Colonic mucosa (tissue), 4 donors: ENCODE results near the gene SEMA5A. TPM values are rescaled to one million over a fixed set of nuclear protein-coding genes. Genes with fewer than 3 reads are reported as not detected.

Source experiments
- DNase-seq: peaks from one replicate; pipeline ENCODE4 v3.0.0-alpha.2; 2020
- H3K27ac ChIP-seq: fragments of 200-600 bp; one replicate; pipeline ENCODE4 v1.8.0; 2021
- H3K27me3 ChIP-seq: fragments of 200-600 bp; one replicate; pipeline ENCODE4 v1.8.0; 2021
- H3K36me3 ChIP-seq: fragments of 200-600 bp; one replicate; pipeline ENCODE4 v1.8.0; 2021
- H3K4me1 ChIP-seq: fragments of 200-600 bp; one replicate; pipeline ENCODE4 v1.8.0; 2021; ENCODE audit warnings: mild to moderate bottlenecking
- H3K4me3 ChIP-seq: fragments of 200-600 bp; one replicate; pipeline ENCODE4 v1.8.0; 2021
- H3K9ac ChIP-seq, 2 donors: one replicate each; pipeline ENCODE4 v1.7.0; 2013; ENCODE audit warnings: control low read depth in 2 of 2, low read depth in 2 of 2, low read length in 2 of 2
- H3K9me3 ChIP-seq: fragments of 200-600 bp; one replicate; pipeline ENCODE4 v1.8.0; 2021
- intact Hi-C: fragments of 100-400 bp; cut with DNase I; formaldehyde crosslinking; loops from one replicate; pipeline ENCODE4 v1.14.1; 2022
- total RNA-seq, 2 donors: library from RNA; stranded (reverse); fragmentation: NEBNext Ultra II Directional in 1 of 2; extraction: Animal tissue kit (Norgen Biotek cat#: 25700) in 1 of 2; gene quantifications; one replicate each; pipeline ENCODE4 v1.2.1, GENCODE V29; 2021
- TF ChIP-seq, protein P1 (sequence below): fragments of 200-600 bp; IDR thresholded peaks from one replicate; pipeline ENCODE4 v1.8.0; 2022; ENCODE audit warnings: antibody characterized with exemption, mild to moderate bottlenecking
- donor health status: healthy.
- donor health status: DM: no; HTN: no; CAD: no.
- donor health status: DM: no; HTN: no; CAD: no.

Gene SEMA5A
- total RNA-seq, 2 donors from 2014 or later, result 23.3 to 32.7 TPM

DNA sequence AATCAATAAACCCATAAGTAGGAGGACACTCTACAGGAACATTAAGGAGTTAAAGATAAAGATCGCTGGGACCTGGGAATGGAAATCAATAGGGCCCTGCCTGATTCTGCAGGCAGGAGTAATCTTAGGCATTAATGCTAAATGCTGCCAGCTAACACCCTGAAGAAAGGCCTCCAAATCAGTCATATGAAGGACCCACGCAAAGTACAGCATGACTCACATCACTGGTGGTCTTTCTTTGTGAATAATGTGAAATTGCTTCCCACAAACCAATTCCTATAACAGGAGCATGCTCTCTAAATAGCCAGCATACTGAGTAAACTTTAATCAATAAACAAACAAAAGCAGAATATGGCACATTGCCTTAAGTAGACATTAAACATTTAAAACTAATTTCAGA, 172.3 kb downstream of the SEMA5A start:
- no peaks in the 10 kb centered on the region for H3K27me3 ChIP-seq
- intact Hi-C loops, result loop anchor here (10.0 kb wide), 1 partner anchor 141 kb away; no protein-coding TSS in a partner anchor
- no peak for DNase-seq
- no peaks in the 10 kb centered on the region for H3K4me1 ChIP-seq
- H3K4me3 ChIP-seq, result no peak overlapping the region
- no peak overlapping the region for H3K27ac ChIP-seq
- no peaks in the 10 kb centered on the region for H3K36me3 ChIP-seq
- H3K9me3 ChIP-seq, result no peaks in the 10 kb centered on the region
- TF ChIP-seq, protein P1, sequence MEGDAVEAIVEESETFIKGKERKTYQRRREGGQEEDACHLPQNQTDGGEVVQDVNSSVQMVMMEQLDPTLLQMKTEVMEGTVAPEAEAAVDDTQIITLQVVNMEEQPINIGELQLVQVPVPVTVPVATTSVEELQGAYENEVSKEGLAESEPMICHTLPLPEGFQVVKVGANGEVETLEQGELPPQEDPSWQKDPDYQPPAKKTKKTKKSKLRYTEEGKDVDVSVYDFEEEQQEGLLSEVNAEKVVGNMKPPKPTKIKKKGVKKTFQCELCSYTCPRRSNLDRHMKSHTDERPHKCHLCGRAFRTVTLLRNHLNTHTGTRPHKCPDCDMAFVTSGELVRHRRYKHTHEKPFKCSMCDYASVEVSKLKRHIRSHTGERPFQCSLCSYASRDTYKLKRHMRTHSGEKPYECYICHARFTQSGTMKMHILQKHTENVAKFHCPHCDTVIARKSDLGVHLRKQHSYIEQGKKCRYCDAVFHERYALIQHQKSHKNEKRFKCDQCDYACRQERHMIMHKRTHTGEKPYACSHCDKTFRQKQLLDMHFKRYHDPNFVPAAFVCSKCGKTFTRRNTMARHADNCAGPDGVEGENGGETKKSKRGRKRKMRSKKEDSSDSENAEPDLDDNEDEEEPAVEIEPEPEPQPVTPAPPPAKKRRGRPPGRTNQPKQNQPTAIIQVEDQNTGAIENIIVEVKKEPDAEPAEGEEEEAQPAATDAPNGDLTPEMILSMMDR, result no peak
- no peak overlapping the region for H3K9ac ChIP-seq

DNA sequence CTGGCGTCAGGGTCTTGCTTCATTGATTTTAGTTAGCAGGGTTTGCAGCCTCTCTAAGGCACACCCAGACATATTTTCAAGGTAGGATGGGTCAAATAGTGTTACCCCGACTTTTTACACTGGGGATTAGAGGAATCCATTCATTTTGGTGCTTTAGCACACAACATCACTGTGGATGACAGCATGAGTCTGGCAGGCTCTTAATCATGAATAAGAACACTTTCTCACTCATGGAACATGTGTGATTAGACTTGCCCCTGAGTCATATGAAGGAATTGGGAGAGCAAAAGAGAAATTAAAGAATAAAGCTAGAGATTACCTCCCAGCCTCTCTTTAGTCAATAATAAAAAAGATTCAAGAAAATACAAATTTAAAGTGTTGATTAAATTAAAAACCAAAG, 175.6 kb downstream of the SEMA5A start:
- intact Hi-C loops, result loop anchor here (10.0 kb wide), 1 partner anchor 145 kb away; no protein-coding TSS in a partner anchor
- Histone ChIP-seq H3K4me1 (no peaks in the 10 kb centered on the region), H3K27me3 (no peaks in the 10 kb centered on the region), H3K9me3 (no peaks in the 10 kb centered on the region), H3K36me3 (no peaks in the 10 kb centered on the region), H3K9ac (no peak overlapping the region), H3K27ac (no peak overlapping the region), H3K4me3 (no peak overlapping the region)
- TF ChIP-seq, protein P1, result no peak
- DNase-seq, result no peak

DNA sequence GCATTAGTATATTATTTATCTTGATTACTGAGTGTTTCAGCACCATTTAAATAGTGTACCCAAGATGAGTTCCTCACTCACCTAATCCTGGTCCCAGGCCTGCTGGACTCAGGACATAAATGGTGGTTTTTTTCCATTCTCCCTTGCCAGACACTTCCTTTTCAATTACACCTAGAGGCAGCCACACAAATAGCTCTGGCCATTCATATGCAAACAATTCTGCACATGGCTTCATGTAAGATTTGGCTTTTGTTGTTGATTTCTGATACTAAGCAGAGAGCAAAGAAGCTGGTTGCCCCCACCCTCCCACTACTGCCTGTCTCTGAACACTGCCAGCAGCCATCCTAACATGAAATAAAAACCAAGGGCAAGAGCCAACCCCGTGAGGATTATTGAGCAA, 180.4 kb downstream of the SEMA5A start:
- TF ChIP-seq, protein P1, result no peak
- Histone ChIP-seq H3K36me3 (no peaks in the 10 kb centered on the region), H3K9ac (no peak overlapping the region), H3K9me3 (no peaks in the 10 kb centered on the region), H3K27me3 (no peaks in the 10 kb centered on the region), H3K4me1 (no peaks in the 10 kb centered on the region), H3K4me3 (no peak overlapping the region), H3K27ac (no peak overlapping the region)
- DNase-seq, result no peak
- intact Hi-C loops, result no loop called here

GRCh38 chr5:9363449-9363848, 182.4 kb downstream of the SEMA5A start:
- Histone ChIP-seq H3K36me3 (no peaks in the 10 kb centered on the region), H3K9ac (no peak overlapping the region), H3K4me1 (no peaks in the 10 kb centered on the region), H3K27ac (no peak overlapping the region), H3K9me3 (no peaks in the 10 kb centered on the region), H3K27me3 (no peaks in the 10 kb centered on the region), H3K4me3 (no peak overlapping the region)
- TF ChIP-seq, protein P1, result no peak
- intact Hi-C loops, result loop anchor here (5.0 kb wide), 2 partner anchors 179 to 254 kb away; no protein-coding TSS in a partner anchor
- DNase-seq, result no peak

DNA sequence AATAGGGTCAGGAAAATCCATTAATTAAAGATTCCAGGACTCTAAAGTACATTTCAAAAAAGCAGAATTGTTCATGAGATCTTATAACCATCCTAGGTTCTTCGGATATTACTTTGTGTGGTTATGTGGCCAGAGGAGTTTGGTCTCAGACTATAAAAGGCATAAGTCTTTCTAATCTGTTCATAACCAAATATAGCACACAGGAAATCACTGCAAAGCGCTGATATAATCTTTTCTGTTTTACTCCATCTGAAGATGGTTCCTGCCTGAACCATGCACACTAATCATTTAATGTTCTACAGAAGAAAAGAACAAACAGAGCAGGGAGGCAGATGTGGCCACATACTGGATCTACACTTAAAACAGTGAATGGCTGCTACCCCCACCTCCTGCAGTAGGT, 182.8 kb downstream of the SEMA5A start:
- Histone ChIP-seq H3K9me3 (no peaks in the 10 kb centered on the region), H3K4me1 (no peaks in the 10 kb centered on the region), H3K36me3 (no peaks in the 10 kb centered on the region), H3K9ac (no peak overlapping the region), H3K4me3 (no peak overlapping the region), H3K27me3 (no peaks in the 10 kb centered on the region), H3K27ac (no peak overlapping the region)
- DNase-seq, result no peak
- intact Hi-C loops, result loop anchor here (5.0 kb wide), 2 partner anchors 179 to 254 kb away; no protein-coding TSS in a partner anchor
- TF ChIP-seq, protein P1, result no peak
